ENCODE data around the gene ALDH18A1. TPM values are rescaled to one million over a fixed set of nuclear protein-coding genes. Genes with fewer than 3 reads are reported as not detected.

Gene ALDH18A1
- total RNA-seq, 2 experiments from 2014 or later, result 62.3 to 72.3 TPM

DNA sequence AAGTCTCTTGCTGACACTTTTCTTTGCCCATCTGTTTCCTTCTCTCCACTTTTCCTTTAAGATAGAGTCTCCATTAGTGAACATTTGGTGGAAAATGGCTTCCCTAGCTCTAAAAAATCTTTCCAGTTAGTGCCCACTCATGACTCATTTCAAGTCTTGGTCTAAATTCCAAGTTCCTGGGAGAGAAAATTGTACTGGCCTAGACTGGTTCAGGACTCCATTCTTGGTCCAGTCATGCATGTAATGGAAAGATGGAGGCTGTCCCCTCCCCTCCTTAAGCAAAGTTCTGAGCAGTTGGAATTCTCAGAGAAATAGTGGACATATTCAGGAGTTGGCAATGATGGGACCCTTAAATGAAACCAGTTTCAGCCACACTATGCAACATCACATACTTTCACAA, 3.8 kb upstream of the ALDH18A1 start:
- Histone ChIP-seq H3K36me3 (ENCODE audit: insufficient read depth, low read length) (peaks cover 10% of the 10 kb centered on the region; the same call in 1 of the 2 replicates), H2AFZ (ENCODE audit: low read length) (no peak overlapping the region), H3K4me2 (ENCODE audit: low read length) (no peak overlapping the region), H3K79me2 (ENCODE audit: insufficient read depth, low read depth, low read length) (peaks cover 9% of the 10 kb centered on the region; the same call in 1 of the 2 replicates), H3K4me3 (ENCODE audit: low read depth, low read length, poor library complexity, severe bottlenecking) (no peak overlapping the region), H4K20me1 (ENCODE audit: insufficient read depth, low read length) (no peaks in the 10 kb centered on the region), H3K4me1 (ENCODE audit: insufficient read depth, low read length, poor library complexity, severe bottlenecking) (peaks cover 9% of the 10 kb centered on the region), H3K9me3 (ENCODE audit: low read length) (no peaks in the 10 kb centered on the region), H3K27ac (ENCODE audit: low read depth, low read length, poor library complexity, severe bottlenecking) (no peak overlapping the region), H3K9me2 (ENCODE audit: insufficient read depth, low read length) (no peaks in the 10 kb centered on the region)
- ChIA-PET CTCF (ENCODE audit: unreplicated experiment) (interaction anchor here (1.0 kb wide), 1 partner anchor 33 kb away, joined by 3 read pairs; the partner anchor contains the start of gene TCTN3), POLR2A (interaction anchor here (0.9 kb wide), 1 partner anchor 14 kb away, joined by 3 read pairs; no protein-coding TSS in a partner anchor)
- no peak for DNase-seq (ENCODE audit: low spot score)
- intact Hi-C loops (cut with micrococcal nuclease; ENCODE audit: unreplicated experiment), result no loop called here
- no peak for TF ChIP-seq EZH2phosphoT487 (IDR thresholded peaks at IDR 0.05; ENCODE audit: borderline replicate concordance, low read depth, low read length)
- TF ChIP-seq, protein P1, sequence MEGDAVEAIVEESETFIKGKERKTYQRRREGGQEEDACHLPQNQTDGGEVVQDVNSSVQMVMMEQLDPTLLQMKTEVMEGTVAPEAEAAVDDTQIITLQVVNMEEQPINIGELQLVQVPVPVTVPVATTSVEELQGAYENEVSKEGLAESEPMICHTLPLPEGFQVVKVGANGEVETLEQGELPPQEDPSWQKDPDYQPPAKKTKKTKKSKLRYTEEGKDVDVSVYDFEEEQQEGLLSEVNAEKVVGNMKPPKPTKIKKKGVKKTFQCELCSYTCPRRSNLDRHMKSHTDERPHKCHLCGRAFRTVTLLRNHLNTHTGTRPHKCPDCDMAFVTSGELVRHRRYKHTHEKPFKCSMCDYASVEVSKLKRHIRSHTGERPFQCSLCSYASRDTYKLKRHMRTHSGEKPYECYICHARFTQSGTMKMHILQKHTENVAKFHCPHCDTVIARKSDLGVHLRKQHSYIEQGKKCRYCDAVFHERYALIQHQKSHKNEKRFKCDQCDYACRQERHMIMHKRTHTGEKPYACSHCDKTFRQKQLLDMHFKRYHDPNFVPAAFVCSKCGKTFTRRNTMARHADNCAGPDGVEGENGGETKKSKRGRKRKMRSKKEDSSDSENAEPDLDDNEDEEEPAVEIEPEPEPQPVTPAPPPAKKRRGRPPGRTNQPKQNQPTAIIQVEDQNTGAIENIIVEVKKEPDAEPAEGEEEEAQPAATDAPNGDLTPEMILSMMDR (conservative IDR thresholded peaks at IDR 0.05; ENCODE audit: low read length), result no peak
- BruUV-seq (replicated peaks), result no TSS peak

DNA sequence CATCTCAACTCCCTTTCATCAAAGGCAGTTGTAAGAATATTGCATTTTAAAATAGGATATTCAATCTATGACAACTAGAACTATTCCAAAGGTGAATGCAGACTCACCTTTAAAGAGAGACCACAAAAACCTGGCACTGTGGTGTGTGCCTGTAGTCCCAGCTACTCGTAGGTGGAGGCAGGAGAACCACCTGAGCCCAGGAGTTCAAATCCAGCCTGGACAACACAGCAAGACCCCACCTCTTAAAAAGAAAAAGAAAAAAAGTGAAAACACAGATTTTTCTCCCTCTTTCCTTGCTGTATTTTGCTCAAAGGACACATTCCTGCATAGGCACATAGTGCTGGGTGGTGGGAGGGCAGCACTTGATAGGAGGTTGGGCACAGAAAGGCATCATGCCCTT, 739 bp upstream of the ALDH18A1 start:
- CTCF ChIA-PET (ENCODE audit: unreplicated experiment), result no interaction called here
- POLR2A ChIA-PET, result interaction anchor here (0.5 kb wide), 1 partner anchor 188 kb away, joined by 3 read pairs; no protein-coding TSS in a partner anchor

More for the DNA sequence above, 739 bp upstream of the ALDH18A1 start:
- TF ChIP-seq, protein P1 (conservative IDR thresholded peaks at IDR 0.05; ENCODE audit: low read length), result no peak
- intact Hi-C loops (cut with micrococcal nuclease; ENCODE audit: unreplicated experiment), result no loop called here
- H3K4me1 ChIP-seq (ENCODE audit: insufficient read depth, low read length, poor library complexity, severe bottlenecking), result peaks cover 19% of the 10 kb centered on the region
- peak overlapping the region; percentile 81 for H3K4me2 ChIP-seq (ENCODE audit: low read length)
- peaks cover 17% of the 10 kb centered on the region for H3K36me3 ChIP-seq (ENCODE audit: insufficient read depth, low read length)
- H3K4me3 ChIP-seq (ENCODE audit: low read depth, low read length, poor library complexity, severe bottlenecking), result peak overlapping the region; percentile 76
- H3K79me2 ChIP-seq (ENCODE audit: insufficient read depth, low read depth, low read length), result peaks cover 24% of the 10 kb centered on the region; the same call in 1 of the 2 replicates
- H2AFZ ChIP-seq (ENCODE audit: low read length), result peak overlapping the region; percentile 87
- H4K20me1 ChIP-seq (ENCODE audit: insufficient read depth, low read length), result no peaks in the 10 kb centered on the region
- DNase-seq (ENCODE audit: low spot score), result no peak
- no peak overlapping the region for H3K27ac ChIP-seq (ENCODE audit: low read depth, low read length, poor library complexity, severe bottlenecking)
- H3K9me2 ChIP-seq (ENCODE audit: insufficient read depth, low read length), result no peaks in the 10 kb centered on the region
- BruUV-seq (replicated peaks), result no TSS peak
- H3K9me3 ChIP-seq (ENCODE audit: low read length), result no peaks in the 10 kb centered on the region

Data from OCI-LY7 (cell line).